IMR-90 (cell line): ENCODE results near the gene IFT74. TPM values are rescaled to one million over a fixed set of nuclear protein-coding genes. Genes with fewer than 3 reads are reported as not detected.

Source experiments
- ATAC-seq: fragments of 200-7000 bp; cut with Tn5 transposase; 2 replicates; pipeline ENCODE4 v1.9.1; 2020; ENCODE audit warnings: low read depth, mild to moderate bottlenecking, moderate library complexity
- BruUV-seq: library from RNA; stranded (reverse); fragments of 400-500 nt; replicated peaks from 2 replicates; lab custom pipeline; 2021; lab: Mats Ljungman, UMichigan
- CTCF ChIA-PET: fragments of 300-600 bp; formaldehyde crosslinking; extraction: SDS; loops from one replicate; lab custom pipeline; 2021; ENCODE audit warnings: antibody characterized with exemption; lab: Yijun Ruan, JAX
- POLR2A ChIA-PET: fragments of 300-600 bp; sonication (Branson Sonifier 250); formaldehyde crosslinking; loops from one replicate; lab custom pipeline; 2022; ENCODE audit warnings: antibody characterized with exemption; ENCODE audit not compliant: unreplicated experiment; lab: Charles Lee
- DNase-seq: peaks from one replicate; pipeline ENCODE4 v3.0.0; 2013
- H2AFZ ChIP-seq: replicated peaks from 2 replicates; pipeline ENCODE3; 2013; ENCODE audit warnings: low read length, mild to moderate bottlenecking; ENCODE audit not compliant: poor library complexity
- H2AK5ac ChIP-seq: 2 replicates; pipeline ENCODE4 v1.6.1; 2013; ENCODE audit warnings: low read depth, low read length, inconsistent platforms
- H2AK9ac ChIP-seq: replicated peaks from 2 replicates; pipeline ENCODE3; 2013; ENCODE audit warnings: mild to moderate bottlenecking, low read depth, low read length, moderate library complexity; ENCODE audit not compliant: poor library complexity
- H2BK120ac ChIP-seq: 2 replicates; pipeline ENCODE4 v1.6.1; 2013; ENCODE audit warnings: low read depth, low read length, inconsistent platforms
- H2BK15ac ChIP-seq: 3 replicates; pipeline ENCODE4 v1.6.1; 2013; ENCODE audit warnings: low read depth, low read length, inconsistent platforms
- H2BK20ac ChIP-seq: 2 replicates; pipeline ENCODE4 v1.6.1; 2013; ENCODE audit warnings: low read depth, mild to moderate bottlenecking, inconsistent platforms, low read length, moderate library complexity
- H2BK5ac ChIP-seq: 2 replicates; pipeline ENCODE4 v1.6.1; 2013; ENCODE audit warnings: mild to moderate bottlenecking, low read depth, low read length, inconsistent platforms; ENCODE audit not compliant: poor library complexity, severe bottlenecking
- H3K14ac ChIP-seq: replicated peaks from 2 replicates; pipeline ENCODE4 v1.6.1; 2013; ENCODE audit warnings: low read depth, low read length, inconsistent platforms
- H3K18ac ChIP-seq: 2 replicates; pipeline ENCODE4 v1.6.1; 2013; ENCODE audit warnings: low read depth, low read length, control low read depth
- H3K23ac ChIP-seq: 2 replicates; pipeline ENCODE4 v1.6.1; 2013; ENCODE audit warnings: low read depth, low read length, inconsistent platforms
- H3K27ac ChIP-seq: 2 replicates; pipeline ENCODE4 v1.5.1; 2013; ENCODE audit warnings: mild to moderate bottlenecking, control low read depth, low read length; ENCODE audit not compliant: insufficient read depth
- H3K27me3 ChIP-seq: 2 replicates; pipeline ENCODE4 v1.6.1; 2013; ENCODE audit warnings: low read length; ENCODE audit not compliant: control insufficient read depth, insufficient read depth
- H3K36me3 ChIP-seq: 2 replicates; pipeline ENCODE4 v1.6.1; 2013; ENCODE audit warnings: low read length, mixed read lengths; ENCODE audit not compliant: control insufficient read depth, insufficient read depth
- H3K4ac ChIP-seq: 2 replicates; pipeline ENCODE4 v1.6.1; 2013; ENCODE audit warnings: low read depth, low read length, inconsistent platforms
- H3K4me1 ChIP-seq: 2 replicates; pipeline ENCODE4 v1.6.1; 2013; ENCODE audit warnings: low read length, mixed read lengths; ENCODE audit not compliant: control insufficient read depth, insufficient read depth
- H3K4me2 ChIP-seq: 2 replicates; pipeline ENCODE4 v1.6.1; 2013; ENCODE audit warnings: low read depth, mild to moderate bottlenecking, control low read depth, low read length, moderate library complexity
- H3K4me3 ChIP-seq: 2 replicates; pipeline ENCODE4 v1.5.1; 2013; ENCODE audit warnings: low read depth, mild to moderate bottlenecking, control low read depth, low read length, moderate library complexity; ENCODE audit not compliant: insufficient read depth
- H3K56ac ChIP-seq: 2 replicates; pipeline ENCODE4 v1.6.1; 2013; ENCODE audit warnings: low read length, inconsistent platforms; ENCODE audit not compliant: insufficient read depth; ENCODE audit errors: extremely low read depth
- H3K79me1 ChIP-seq, 2 experiments: 2 replicates each; pipeline ENCODE4 v1.6.1; 2013; ENCODE audit warnings: low read length in 2 of 2, inconsistent platforms in 1 of 2, low read depth in 1 of 2
- H3K9ac ChIP-seq: 2 replicates; pipeline ENCODE4 v1.6.1; 2013; ENCODE audit warnings: low read depth, low read length, control low read depth
- H3K9me1 ChIP-seq: 2 replicates; pipeline ENCODE4 v1.6.1; 2013; ENCODE audit warnings: low read length, inconsistent platforms; ENCODE audit not compliant: insufficient read depth
- H3K9me3 ChIP-seq: 2 replicates; pipeline ENCODE4 v1.6.1; 2013; ENCODE audit warnings: low read length; ENCODE audit not compliant: control insufficient read depth, insufficient read depth
- H4K20me1 ChIP-seq: 2 replicates; pipeline ENCODE4 v1.6.1; 2013; ENCODE audit warnings: low read length, inconsistent platforms; ENCODE audit not compliant: insufficient read depth
- H4K5ac ChIP-seq: 2 replicates; pipeline ENCODE4 v1.6.1; 2013; ENCODE audit warnings: mild to moderate bottlenecking, low read depth, low read length, control low read depth
- H4K8ac ChIP-seq, 2 experiments: 2 replicates each; pipeline ENCODE4 v1.6.1; 2013; ENCODE audit warnings: low read depth in 2 of 2, low read length in 2 of 2, control low read depth in 1 of 2, inconsistent platforms in 1 of 2
- H4K91ac ChIP-seq: 2 replicates; pipeline ENCODE4 v1.6.1; 2013; ENCODE audit warnings: low read depth, low read length, inconsistent platforms; ENCODE audit not compliant: insufficient read depth
- CEBPB ChIP-seq: IDR thresholded peaks from 2 replicates; pipeline ENCODE4 v1.6.1; 2012; ENCODE audit warnings: low read depth, low read length, improper control_type of control experiment
- CHD1 ChIP-seq: IDR thresholded peaks from 2 replicates; pipeline ENCODE4 v1.6.1; 2012; ENCODE audit warnings: low read depth, low read length, improper control_type of control experiment
- FOS ChIP-seq: fragments of 150-350 bp; IDR thresholded peaks from 2 replicates; pipeline ENCODE4 v1.6.1; 2016; ENCODE audit warnings: low read depth, low read length
- MXI1 ChIP-seq: IDR thresholded peaks from 2 replicates; pipeline ENCODE4 v1.6.1; 2012; ENCODE audit warnings: low read depth, mild to moderate bottlenecking, low read length, moderate library complexity, borderline replicate concordance
- NFE2L2 ChIP-seq: fragments of 150-350 bp; IDR thresholded peaks from 2 replicates; pipeline ENCODE4 v1.6.1; 2016; ENCODE audit warnings: low read depth, mild to moderate bottlenecking, low read length
- POLR2A ChIP-seq: IDR thresholded peaks from 2 replicates; pipeline ENCODE4 v1.6.1; 2012; ENCODE audit warnings: mild to moderate bottlenecking, low read depth, low read length
- RAD21 ChIP-seq: IDR thresholded peaks from 2 replicates; pipeline ENCODE4 v1.6.1; 2012; ENCODE audit warnings: low read length, improper control_type of control experiment
- RCOR1 ChIP-seq: IDR thresholded peaks from 2 replicates; pipeline ENCODE4 v1.6.1; 2012; ENCODE audit warnings: mild to moderate bottlenecking, low read length, improper control_type of control experiment; ENCODE audit not compliant: insufficient replicate concordance
- SMC3 ChIP-seq: fragments of 150-350 bp; IDR thresholded peaks from 2 replicates; pipeline ENCODE4 v1.6.1; 2016; ENCODE audit warnings: low read depth, mild to moderate bottlenecking, antibody characterized with exemption, low read length, moderate library complexity
- WGBS, 2 experiments: methylation state at CpG; one replicate each; pipeline versions ENCODE4 v1.1.5 to v1.1.7; 2013; ENCODE audit warnings: missing lambda C conversion rate in 2 of 2; ENCODE audit not compliant: insufficient read length in 1 of 2; ENCODE audit errors: extremely low coverage in 2 of 2; 5-methylcytosine and 5-hydroxymethylcytosine counted together
- dilution Hi-C: fragments of 300-500 bp; cut with HindIII; formaldehyde crosslinking; loops from one replicate; pipeline ENCODE4 v1.14.3; 2018; ENCODE audit warnings: low sequenced_read_pairs; ENCODE audit not compliant: unreplicated experiment
- in situ Hi-C: fragments of 300-500 bp; cut with MboI; formaldehyde crosslinking; loops from 3 replicates; pipeline ENCODE4 v1.14.3; 2019; ENCODE audit warnings: low sequenced_read_pairs, inconsistent platforms, mixed read lengths
- intact Hi-C: fragments of 100-400 bp; cut with micrococcal nuclease; formaldehyde crosslinking; loops from 2 replicates; pipeline ENCODE4 v1.10.0; 2022
- polyA plus RNA-seq, 3 experiments: library from polyadenylated mRNA; depleted of rRNA; stranded (reverse); fragments of >200 nt; gene quantifications; 2 replicates each; pipeline ENCODE4 v1.2.3, GENCODE V29; 2012; ENCODE audit warnings: low replicate concordance in 1 of 3
- total RNA-seq: library from RNA; depleted of rRNA; stranded (reverse); fragments of >200 nt; gene quantifications from 2 replicates; pipeline ENCODE4 v1.2.3, GENCODE V29; 2012

IFT74 gene
- total and polyA plus RNA-seq, 2 of the 4 experiments (the other 2 are of a cell fraction), result 4.6 to 12.2 TPM

GRCh38 chr9:26954050-26954508 lies 2.1 kb upstream of the IFT74 start:
- WGBS, 2 experiments, result 80% methylated on average over 1 of the region's 3 CpGs; no CpG with 5 or more reads in 1 of the 2 experiments
- H2BK20ac ChIP-seq, result no peak overlapping the region
- H3K56ac ChIP-seq, result no peak overlapping the region
- H3K4ac ChIP-seq, result no peak overlapping the region
- H3K4me1 ChIP-seq, result no peaks in the 10 kb centered on the region
- no peak overlapping the region for H3K4me3 ChIP-seq
- no peaks in the 10 kb centered on the region for H3K9me3 ChIP-seq
- no peak overlapping the region for H4K5ac ChIP-seq
- H3K18ac ChIP-seq, result no peak overlapping the region
- no peak for TF ChIP-seq FOS
- TF ChIP-seq CHD1, result no peak
- TF ChIP-seq SMC3, result no peak
- TF ChIP-seq RCOR1, result no peak
- no peak for TF ChIP-seq NFE2L2
- TF ChIP-seq MXI1, result no peak
- no peak for TF ChIP-seq POLR2A
- no peak for TF ChIP-seq RAD21
- no peak for TF ChIP-seq CEBPB
- no peak overlapping the region for H3K9ac ChIP-seq
- no peak overlapping the region for H3K23ac ChIP-seq
- intact Hi-C loops, result no loop called here
- H4K8ac ChIP-seq, result no peak overlapping the region; a peak in 1 of 4 replicates
- no peak overlapping the region for H2AK5ac ChIP-seq
- no peaks in the 10 kb centered on the region for H3K36me3 ChIP-seq
- no peak overlapping the region for H2BK15ac ChIP-seq
- peak; percentile 23 for DNase-seq
- H2BK120ac ChIP-seq, result no peak overlapping the region
- peaks cover 10 to 18% of the 10 kb centered on the region in 2 experiments; a peak in 3 of 4 replicates for H3K79me1 ChIP-seq
- no peak for ATAC-seq
- no peak overlapping the region for H3K27ac ChIP-seq
- H3K4me2 ChIP-seq, result no peak overlapping the region
- no peaks in the 10 kb centered on the region for H4K20me1 ChIP-seq
- POLR2A ChIA-PET, result no interaction called here
- CTCF ChIA-PET, result interaction anchor here (1.2 kb wide), 1 partner anchor 15 kb away, joined by 3 read pairs; no protein-coding TSS in a partner anchor
- in situ Hi-C loops, result no loop called here
- H2BK5ac ChIP-seq, result no peak overlapping the region
- no peak overlapping the region for H3K14ac ChIP-seq
- H3K9me1 ChIP-seq, result peaks cover 4% of the 10 kb centered on the region
- no TSS peak for BruUV-seq
- no peak overlapping the region for H2AK9ac ChIP-seq
- dilution Hi-C loops, result no loop called here
- H2AFZ ChIP-seq, result no peak overlapping the region
- H3K27me3 ChIP-seq, result no peaks in the 10 kb centered on the region
- H4K91ac ChIP-seq, result no peak overlapping the region
